Measurements from ENCODE around the gene PPFIBP1.

The PPFIBP1 gene

GRCh38 chr12:27614386-27614785 lies 90.4 kb downstream of the PPFIBP1 start:
- H3K27me3 ChIP-seq (ENCODE audit: insufficient read depth, poor library complexity, severe bottlenecking): no peaks in the 10 kb centered on the region
- TF ChIP-seq, protein P1, sequence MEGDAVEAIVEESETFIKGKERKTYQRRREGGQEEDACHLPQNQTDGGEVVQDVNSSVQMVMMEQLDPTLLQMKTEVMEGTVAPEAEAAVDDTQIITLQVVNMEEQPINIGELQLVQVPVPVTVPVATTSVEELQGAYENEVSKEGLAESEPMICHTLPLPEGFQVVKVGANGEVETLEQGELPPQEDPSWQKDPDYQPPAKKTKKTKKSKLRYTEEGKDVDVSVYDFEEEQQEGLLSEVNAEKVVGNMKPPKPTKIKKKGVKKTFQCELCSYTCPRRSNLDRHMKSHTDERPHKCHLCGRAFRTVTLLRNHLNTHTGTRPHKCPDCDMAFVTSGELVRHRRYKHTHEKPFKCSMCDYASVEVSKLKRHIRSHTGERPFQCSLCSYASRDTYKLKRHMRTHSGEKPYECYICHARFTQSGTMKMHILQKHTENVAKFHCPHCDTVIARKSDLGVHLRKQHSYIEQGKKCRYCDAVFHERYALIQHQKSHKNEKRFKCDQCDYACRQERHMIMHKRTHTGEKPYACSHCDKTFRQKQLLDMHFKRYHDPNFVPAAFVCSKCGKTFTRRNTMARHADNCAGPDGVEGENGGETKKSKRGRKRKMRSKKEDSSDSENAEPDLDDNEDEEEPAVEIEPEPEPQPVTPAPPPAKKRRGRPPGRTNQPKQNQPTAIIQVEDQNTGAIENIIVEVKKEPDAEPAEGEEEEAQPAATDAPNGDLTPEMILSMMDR (IDR thresholded peaks at IDR 0.05; ENCODE audit: poor library complexity, severe bottlenecking): no peak
- H3K4me3 ChIP-seq (ENCODE audit: severe bottlenecking): no peak overlapping the region
- no peak for DNase-seq (ENCODE audit: low spot score)
- no peaks in the 10 kb centered on the region for H3K9me3 ChIP-seq (ENCODE audit: severe bottlenecking)
- peaks cover 63% of the 10 kb centered on the region for H3K4me1 ChIP-seq (ENCODE audit: insufficient read depth, poor library complexity, severe bottlenecking)
- H3K36me3 ChIP-seq (ENCODE audit: low read depth): no peaks in the 10 kb centered on the region
- H3K27ac ChIP-seq (ENCODE audit: poor library complexity, severe bottlenecking): peak overlapping the region; percentile 79
- no peak for ATAC-seq (ENCODE audit: low read depth)

- Histone ChIP-seq H3K4me1 (ENCODE audit: insufficient read depth, poor library complexity, severe bottlenecking) (peaks cover 66% of the 10 kb centered on the region), H3K4me3 (ENCODE audit: severe bottlenecking) (no peak overlapping the region), H3K9me3 (ENCODE audit: severe bottlenecking) (no peaks in the 10 kb centered on the region), H3K27ac (ENCODE audit: poor library complexity, severe bottlenecking) (peak overlapping the region; percentile 79), H3K27me3 (ENCODE audit: insufficient read depth, poor library complexity, severe bottlenecking) (no peaks in the 10 kb centered on the region), H3K36me3 (ENCODE audit: low read depth) (no peaks in the 10 kb centered on the region)
- DNase-seq (ENCODE audit: low spot score) (no peak), ATAC-seq (ENCODE audit: low read depth) (no peak)
- TF ChIP-seq, protein P1 (IDR thresholded peaks at IDR 0.05; ENCODE audit: poor library complexity, severe bottlenecking): no peak
Measured at GRCh38 chr12:27614866-27615265, 90.9 kb downstream of the PPFIBP1 start.

DNA sequence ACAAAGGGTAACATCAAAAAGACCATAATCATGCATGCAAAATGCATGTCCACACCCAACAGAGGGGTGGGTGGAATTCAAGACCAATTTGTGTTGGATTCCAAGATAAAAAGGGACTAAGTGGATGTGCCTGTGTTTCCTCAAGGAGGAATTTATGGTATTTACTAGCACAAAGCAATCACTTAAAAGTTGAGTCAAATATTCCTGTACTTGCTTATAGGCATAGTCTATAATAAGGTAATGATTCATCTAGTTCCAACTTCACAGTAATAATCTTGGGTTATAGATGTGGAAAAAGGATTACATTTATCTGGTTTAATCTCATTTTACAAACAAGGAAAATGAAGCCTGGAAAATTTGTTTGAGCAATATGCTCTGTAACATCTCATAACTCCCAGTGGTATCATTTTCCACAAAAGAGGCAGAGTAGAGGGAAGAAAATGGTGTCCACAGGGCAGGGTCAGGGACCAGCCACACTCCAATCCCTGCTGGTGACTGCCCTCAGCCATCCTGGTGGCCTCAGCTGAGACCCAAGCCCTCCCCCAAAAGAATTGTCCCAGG lies 91.4 kb downstream of the PPFIBP1 start:
- ATAC-seq (ENCODE audit: low read depth) (peak; percentile 59), DNase-seq (ENCODE audit: low spot score) (no peak)
- peak overlapping the region; percentile 79 for H3K27ac ChIP-seq (ENCODE audit: poor library complexity, severe bottlenecking)
- H3K27me3 ChIP-seq (ENCODE audit: insufficient read depth, poor library complexity, severe bottlenecking): no peaks in the 10 kb centered on the region
- H3K9me3 ChIP-seq (ENCODE audit: severe bottlenecking): no peaks in the 10 kb centered on the region
- H3K4me3 ChIP-seq (ENCODE audit: severe bottlenecking): no peak overlapping the region
- H3K4me1 ChIP-seq (ENCODE audit: insufficient read depth, poor library complexity, severe bottlenecking): peaks cover 63% of the 10 kb centered on the region
- no peaks in the 10 kb centered on the region for H3K36me3 ChIP-seq (ENCODE audit: low read depth)
- TF ChIP-seq, protein P1 (IDR thresholded peaks at IDR 0.05; ENCODE audit: poor library complexity, severe bottlenecking): no peak

GRCh38 chr12:27616356-27617142 lies 92.5 kb downstream of the PPFIBP1 start:
- Histone ChIP-seq H3K9me3 (ENCODE audit: severe bottlenecking) (no peaks in the 10 kb centered on the region), H3K27ac (ENCODE audit: poor library complexity, severe bottlenecking) (peak overlapping the region; percentile 79), H3K36me3 (ENCODE audit: low read depth) (no peaks in the 10 kb centered on the region), H3K27me3 (ENCODE audit: insufficient read depth, poor library complexity, severe bottlenecking) (no peaks in the 10 kb centered on the region), H3K4me3 (ENCODE audit: severe bottlenecking) (no peak overlapping the region), H3K4me1 (ENCODE audit: insufficient read depth, poor library complexity, severe bottlenecking) (peaks cover 53% of the 10 kb centered on the region)
- ATAC-seq (ENCODE audit: low read depth) (no peak), DNase-seq (ENCODE audit: low spot score) (no peak)
- TF ChIP-seq, protein P1 (IDR thresholded peaks at IDR 0.05; ENCODE audit: poor library complexity, severe bottlenecking): no peak

DNA sequence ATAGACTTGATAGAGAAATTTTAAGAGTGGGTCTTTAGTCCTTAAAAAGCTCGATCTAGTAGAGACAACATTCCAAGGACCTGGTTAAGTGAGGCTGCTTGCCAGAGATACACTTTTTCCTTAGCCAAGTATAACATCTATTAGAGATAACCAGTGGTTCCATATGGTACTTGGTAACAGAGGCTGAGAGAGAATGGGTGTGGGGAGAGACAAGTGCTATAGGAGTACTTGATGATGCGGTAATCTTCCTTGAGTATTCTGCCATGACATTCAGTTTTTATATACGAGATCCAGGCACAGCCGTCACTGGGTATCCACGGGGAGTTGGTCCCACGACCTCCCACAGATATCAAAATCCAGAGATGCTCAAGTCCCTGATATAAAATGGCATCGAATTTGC lies 94.8 kb downstream of the PPFIBP1 start:
- DNase-seq (ENCODE audit: low spot score) (no peak), ATAC-seq (ENCODE audit: low read depth) (no peak)
- peaks cover 52% of the 10 kb centered on the region for H3K4me1 ChIP-seq (ENCODE audit: insufficient read depth, poor library complexity, severe bottlenecking)
- no peaks in the 10 kb centered on the region for H3K9me3 ChIP-seq (ENCODE audit: severe bottlenecking)
- H3K27ac ChIP-seq (ENCODE audit: poor library complexity, severe bottlenecking): peak overlapping the region; percentile 79
- H3K27me3 ChIP-seq (ENCODE audit: insufficient read depth, poor library complexity, severe bottlenecking): no peaks in the 10 kb centered on the region
- H3K36me3 ChIP-seq (ENCODE audit: low read depth): no peaks in the 10 kb centered on the region
- H3K4me3 ChIP-seq (ENCODE audit: severe bottlenecking): no peak overlapping the region
- TF ChIP-seq, protein P1 (IDR thresholded peaks at IDR 0.05; ENCODE audit: poor library complexity, severe bottlenecking): no peak

Data from RWPE2 (cell line).